Eye (tissue), 1 donor: ENCODE measurements around the gene THRSP.

Source experiments
- DNase-seq: peaks from one replicate; pipeline ENCODE4 v3.0.0-alpha.2; 2015

THRSP gene

DNA sequence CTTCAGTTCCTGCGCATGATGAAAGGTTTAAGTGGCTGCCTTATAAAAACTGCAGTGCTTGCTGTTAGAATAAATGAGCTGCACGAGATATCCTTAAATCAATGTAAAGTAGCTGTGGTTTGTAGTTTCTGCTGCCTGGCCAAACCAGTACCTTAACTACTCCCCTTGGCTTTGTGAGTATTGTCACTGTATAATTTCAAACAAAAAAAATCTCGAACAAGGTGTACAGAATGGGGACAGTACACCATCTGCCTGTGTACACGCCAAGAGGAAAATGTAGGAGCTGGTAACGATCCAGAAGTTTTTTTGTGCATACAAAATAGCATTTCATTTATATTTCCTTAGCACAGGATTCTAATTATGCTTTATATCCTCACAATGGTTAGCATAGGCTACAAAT, 36.6 kb downstream of the THRSP start:
- DNase-seq: no peak

DNA sequence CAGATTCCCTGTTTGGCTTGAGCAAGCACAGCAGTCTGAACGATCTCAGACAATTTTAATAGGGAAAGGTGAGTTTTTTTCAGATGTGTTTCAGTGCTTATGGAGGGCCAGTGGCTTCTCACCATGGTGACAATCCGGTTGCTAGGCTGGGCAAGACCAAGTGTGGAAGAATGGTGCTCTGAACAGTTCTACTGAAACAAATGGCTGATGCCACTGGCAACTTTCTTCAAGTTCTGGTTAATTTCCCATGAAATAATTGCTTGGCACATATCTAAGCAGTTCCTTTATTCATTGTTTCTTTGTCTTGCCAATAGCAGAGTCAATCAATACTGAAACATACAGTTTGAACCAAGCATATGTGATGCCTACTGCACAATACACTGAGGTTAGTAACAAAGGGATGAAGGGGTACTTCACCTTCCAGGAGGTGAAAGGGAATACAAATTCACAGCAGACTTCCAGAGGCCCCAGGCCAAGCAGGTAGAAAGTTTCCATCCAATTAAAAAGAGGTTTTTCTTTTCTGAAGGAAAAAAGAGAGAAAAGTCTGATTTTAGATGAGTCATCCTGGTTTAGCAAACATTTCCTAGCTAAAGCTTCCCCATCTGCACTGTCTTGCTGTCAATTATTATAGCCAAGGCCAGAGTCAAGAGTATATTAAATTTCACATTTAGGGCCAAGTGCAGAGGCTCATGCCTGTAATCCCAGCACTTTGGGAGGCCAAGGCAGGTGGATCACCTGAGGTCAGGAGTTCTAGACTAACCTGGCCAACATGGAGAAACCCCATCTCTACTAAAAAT, 37.2 kb downstream of the THRSP start:
- DNase-seq: no peak

DNA sequence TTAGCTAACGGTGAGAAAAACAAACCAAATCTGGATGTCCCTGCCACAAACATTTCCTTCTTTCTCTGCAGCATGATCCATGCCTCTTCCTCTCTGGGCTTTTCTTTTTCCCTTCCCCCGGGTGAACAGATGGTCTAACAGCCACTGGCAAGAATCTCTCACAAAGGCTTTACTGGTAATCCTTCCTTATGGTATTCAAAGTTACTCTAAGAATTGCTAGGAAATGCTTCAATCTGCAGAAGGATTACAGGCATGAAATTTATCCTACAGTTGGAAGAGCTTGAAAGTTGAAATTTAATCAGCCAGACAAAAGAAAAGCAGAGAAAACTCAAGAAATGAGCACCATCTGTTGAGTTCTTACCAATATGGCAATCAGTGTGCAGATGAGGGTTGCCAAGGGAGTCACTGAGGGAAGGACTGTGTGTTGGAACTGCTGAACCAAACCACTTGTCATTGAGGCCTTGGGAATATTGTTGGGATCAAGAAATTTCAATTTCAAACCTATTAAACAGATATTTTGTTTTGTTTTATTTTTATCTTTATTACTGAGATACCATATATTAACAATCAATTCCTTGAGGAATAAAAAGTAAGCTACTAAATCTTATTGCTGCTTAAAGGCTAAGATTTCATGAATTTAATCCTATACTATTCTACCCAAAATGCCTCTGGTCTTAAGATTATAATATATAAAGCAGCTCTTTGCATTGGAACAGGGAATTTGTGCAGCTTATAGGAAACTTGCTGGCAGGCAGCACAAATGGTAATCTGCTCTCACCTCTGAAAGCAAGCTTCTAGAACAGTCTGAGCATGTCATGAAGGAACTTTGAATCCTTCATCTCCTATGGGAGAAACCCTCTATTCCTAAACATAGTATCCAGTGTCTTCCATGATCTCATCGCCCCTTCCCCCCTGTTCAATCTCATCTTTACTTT, 45.7 kb downstream of the THRSP start:
- peak; percentile 70 for DNase-seq

DNA sequence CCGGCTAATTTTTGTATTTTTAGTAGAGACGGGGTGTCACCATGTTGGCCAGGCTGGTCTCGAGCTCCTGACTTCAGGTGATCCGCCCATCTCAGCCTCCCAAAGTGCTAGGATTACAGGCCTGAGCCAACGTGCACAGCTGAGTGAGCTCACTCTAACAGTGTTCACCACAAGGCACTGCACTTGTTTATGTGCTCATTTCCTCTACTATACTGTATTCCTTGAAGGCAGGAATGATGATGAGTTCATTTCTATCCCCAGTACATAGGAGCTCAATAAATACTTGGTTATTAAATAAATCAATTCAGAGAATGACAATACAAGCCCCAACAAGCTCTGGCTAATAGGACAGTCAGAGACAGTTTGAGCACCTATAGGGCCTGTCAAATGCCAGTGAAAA, 46.7 kb downstream of the THRSP start:
- no peak for DNase-seq

DNA sequence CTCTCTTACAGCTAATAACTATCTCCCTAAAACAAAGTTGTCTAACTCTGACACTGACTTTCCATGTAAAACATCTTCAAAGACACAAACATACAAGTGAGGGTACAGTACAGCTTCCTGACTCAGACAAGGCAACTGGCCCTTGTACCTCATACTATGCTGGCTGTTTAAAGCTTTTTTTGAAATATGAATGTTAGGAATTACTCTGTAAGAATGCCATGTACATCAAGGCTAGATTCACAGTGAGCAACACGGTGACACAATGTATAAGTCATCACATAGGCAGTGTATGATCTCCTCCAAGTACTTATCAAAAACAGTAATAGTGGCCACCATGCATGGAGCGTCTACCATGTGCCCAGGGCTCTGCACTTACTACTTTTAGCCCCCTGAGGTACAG, 47.2 kb downstream of the THRSP start:
- DNase-seq: no peak

DNA sequence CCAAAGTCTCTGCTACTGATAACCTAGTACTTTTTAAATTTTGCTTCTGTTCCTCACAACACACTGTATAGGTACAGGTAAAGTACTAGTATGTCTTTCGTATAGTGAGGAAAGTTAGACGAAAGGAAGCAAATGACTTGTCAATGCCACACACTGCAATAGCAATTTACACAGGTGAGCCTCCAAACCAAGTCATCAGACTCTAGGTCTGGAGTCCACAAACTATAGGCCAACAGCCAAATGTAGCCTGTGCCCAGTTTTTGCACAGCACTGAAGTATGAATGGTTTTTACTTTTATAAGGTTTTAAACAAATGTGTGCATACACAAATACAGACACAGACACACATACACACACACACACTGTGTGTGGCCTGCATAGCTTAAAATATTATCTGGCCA, 47.6 kb downstream of the THRSP start:
- no peak for DNase-seq

DNA sequence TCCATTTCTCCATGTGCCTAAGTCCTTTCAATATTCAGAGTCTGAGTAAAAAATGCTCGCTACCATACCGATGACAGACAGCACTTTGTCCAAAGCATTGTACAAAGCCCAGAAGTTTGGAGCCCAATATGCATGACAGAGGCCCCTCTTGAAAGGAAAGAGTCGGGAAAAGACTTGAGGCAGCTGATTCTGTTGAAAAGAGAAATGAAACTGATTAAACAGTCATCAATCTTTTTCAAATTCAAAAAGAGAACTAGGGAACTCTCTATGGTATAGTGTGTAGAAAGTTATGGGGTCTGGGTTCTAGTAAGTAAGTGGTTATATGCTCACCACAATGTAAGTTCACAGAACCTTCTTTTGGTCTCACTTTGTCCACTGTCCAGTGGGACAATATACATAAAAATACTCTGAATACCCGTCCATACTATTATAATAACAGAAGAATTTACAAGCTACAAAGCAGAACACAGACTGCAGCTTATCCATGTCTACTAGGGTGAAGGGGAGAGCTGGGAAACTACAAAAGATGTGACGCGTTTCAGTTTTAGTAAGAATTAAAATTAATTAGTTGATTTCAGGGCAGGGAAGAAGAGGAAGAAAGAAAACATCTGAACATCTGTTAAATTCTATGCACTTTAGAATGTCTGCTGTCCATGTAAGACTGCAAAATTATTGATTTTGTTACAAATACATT, 49.1 kb downstream of the THRSP start:
- no peak for DNase-seq
